Measurements from ENCODE around the gene SEC61G. TPM values are rescaled to one million over a fixed set of nuclear protein-coding genes. Genes with fewer than 3 reads are reported as not detected.

SEC61G gene
- total RNA-seq, 1 donor, result 203 TPM

DNA sequence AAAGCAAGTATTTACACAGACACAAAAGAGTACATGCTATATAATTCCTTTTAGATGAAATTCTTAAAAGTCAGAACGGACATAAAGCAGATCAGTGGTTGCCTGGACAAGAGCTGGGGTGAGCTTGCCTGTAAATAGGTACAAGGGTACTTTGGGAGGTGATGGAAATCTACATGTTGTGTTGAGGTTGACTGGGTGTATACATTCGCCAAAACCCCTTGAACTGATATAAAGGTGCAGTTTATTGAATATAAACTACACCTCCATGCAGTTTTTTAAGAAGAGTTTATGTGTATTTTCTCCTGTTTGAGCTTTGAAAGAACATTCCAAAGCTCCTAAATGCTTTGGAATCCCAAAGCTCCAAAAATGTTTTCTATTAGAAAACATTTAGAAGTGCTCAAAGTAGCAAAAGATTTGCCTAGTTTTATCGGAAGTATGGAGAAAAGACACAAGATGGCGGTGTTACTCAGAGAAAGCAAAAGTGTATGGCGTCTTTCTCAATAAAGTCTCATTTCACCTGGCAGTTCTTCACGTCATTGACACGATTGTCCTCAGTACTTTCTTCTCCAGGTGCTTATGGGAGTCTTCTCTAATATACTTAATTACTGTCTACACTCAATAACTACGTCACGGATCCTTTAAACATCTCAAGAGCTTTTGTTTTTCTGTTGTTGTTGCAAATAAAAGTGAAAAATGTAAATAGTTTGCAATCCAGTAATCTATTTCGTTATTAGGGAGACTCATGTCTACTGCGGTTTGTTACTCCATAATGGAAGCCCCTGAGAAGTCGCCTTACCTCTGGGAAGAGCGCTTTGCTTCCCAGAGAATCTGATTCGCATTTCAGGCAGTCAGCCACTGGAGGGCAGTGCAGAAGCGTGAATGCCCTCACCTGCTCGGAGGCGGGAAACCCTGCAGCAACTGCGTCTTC is 14.7 kb upstream of the SEC61G start:
- H3K4me2 ChIP-seq (ENCODE audit: insufficient read depth, low read length), result peak overlapping the region; percentile 90
- no peaks in the 10 kb centered on the region for H3K79me2 ChIP-seq (ENCODE audit: insufficient read depth, low read length)
- H2AFZ ChIP-seq (ENCODE audit: low read length), result peak overlapping the region; percentile 90
- no peaks in the 10 kb centered on the region for H3K36me3 ChIP-seq (ENCODE audit: insufficient read depth, low read length)
- peak overlapping the region; percentile 66 for H3K4me3 ChIP-seq (ENCODE audit: insufficient read depth, low read length)
- no peaks in the 10 kb centered on the region for H3K9me3 ChIP-seq (ENCODE audit: low read depth, low read length)
- peak overlapping the region; percentile 64 for H3K27ac ChIP-seq (ENCODE audit: low read depth, low read length)
- H4K20me1 ChIP-seq (ENCODE audit: insufficient read depth, low read length), result no peaks in the 10 kb centered on the region
- TF ChIP-seq CTCF (IDR thresholded peaks at IDR 0.05; ENCODE audit: extremely low read depth, low read depth, low read length), result peak; percentile 82
- H3K27me3 ChIP-seq (ENCODE audit: insufficient read depth, low read length), result no peaks in the 10 kb centered on the region
- peak; percentile 47 for DNase-seq (ENCODE audit: insufficient read length, low spot score, missing footprints)
- peaks cover 6% of the 10 kb centered on the region for H3K4me1 ChIP-seq (ENCODE audit: insufficient read depth, low read length)

- Histone ChIP-seq H3K9me3 (ENCODE audit: low read depth, low read length) (no peaks in the 10 kb centered on the region), H3K27me3 (ENCODE audit: insufficient read depth, low read length) (no peaks in the 10 kb centered on the region), H3K27ac (ENCODE audit: low read depth, low read length) (no peak overlapping the region), H3K4me3 (ENCODE audit: insufficient read depth, low read length) (no peak overlapping the region), H2AFZ (ENCODE audit: low read length) (peak overlapping the region; percentile 71), H3K36me3 (ENCODE audit: insufficient read depth, low read length) (no peaks in the 10 kb centered on the region), H3K4me2 (ENCODE audit: insufficient read depth, low read length) (no peak overlapping the region), H3K79me2 (ENCODE audit: insufficient read depth, low read length) (no peaks in the 10 kb centered on the region), H4K20me1 (ENCODE audit: insufficient read depth, low read length) (no peaks in the 10 kb centered on the region), H3K4me1 (ENCODE audit: insufficient read depth, low read length) (peaks cover 5% of the 10 kb centered on the region)
- peak; percentile 61 for DNase-seq (ENCODE audit: insufficient read length, low spot score, missing footprints)
- no peak for TF ChIP-seq CTCF (IDR thresholded peaks at IDR 0.05; ENCODE audit: extremely low read depth, low read depth, low read length)
Measured at GRCh38 chr7:54769203-54769602, 10.2 kb upstream of the SEC61G start.

GRCh38 chr7:54764861-54765260 is 5.8 kb upstream of the SEC61G start:
- no peak for TF ChIP-seq CTCF (IDR thresholded peaks at IDR 0.05; ENCODE audit: extremely low read depth, low read depth, low read length)
- Histone ChIP-seq H3K4me2 (ENCODE audit: insufficient read depth, low read length) (no peak overlapping the region), H2AFZ (ENCODE audit: low read length) (no peak overlapping the region), H3K36me3 (ENCODE audit: insufficient read depth, low read length) (no peaks in the 10 kb centered on the region), H4K20me1 (ENCODE audit: insufficient read depth, low read length) (no peaks in the 10 kb centered on the region), H3K4me3 (ENCODE audit: insufficient read depth, low read length) (no peak overlapping the region), H3K4me1 (ENCODE audit: insufficient read depth, low read length) (peaks cover 3% of the 10 kb centered on the region), H3K79me2 (ENCODE audit: insufficient read depth, low read length) (no peaks in the 10 kb centered on the region), H3K27me3 (ENCODE audit: insufficient read depth, low read length) (no peaks in the 10 kb centered on the region), H3K27ac (ENCODE audit: low read depth, low read length) (no peak overlapping the region), H3K9me3 (ENCODE audit: low read depth, low read length) (no peaks in the 10 kb centered on the region)
- no peak for DNase-seq (ENCODE audit: insufficient read length, low spot score, missing footprints)

DNA sequence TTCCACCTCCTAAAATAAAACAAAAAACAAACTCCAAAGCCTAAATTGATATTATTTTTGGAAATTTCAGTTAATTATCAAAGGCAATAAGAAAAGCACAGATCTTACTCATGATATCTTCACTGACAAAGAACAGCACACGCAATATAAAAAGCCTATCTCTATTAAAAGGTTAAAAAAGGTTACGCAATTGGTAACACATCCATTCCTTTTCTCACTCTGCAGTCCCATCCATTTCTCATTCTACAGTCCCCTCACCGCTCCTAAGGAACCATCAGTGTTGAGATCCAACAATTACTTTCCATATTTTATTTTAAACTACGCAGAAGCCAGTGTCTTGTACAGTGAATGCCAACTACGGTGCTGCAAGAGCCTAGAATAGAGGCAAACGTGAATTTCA is 1.3 kb downstream of the SEC61G start:
- Histone ChIP-seq H3K79me2 (ENCODE audit: insufficient read depth, low read length) (peaks cover 66% of the 10 kb centered on the region), H3K36me3 (ENCODE audit: insufficient read depth, low read length) (peaks cover 38% of the 10 kb centered on the region), H3K27ac (ENCODE audit: low read depth, low read length) (peak overlapping the region; percentile 98), H2AFZ (ENCODE audit: low read length) (no peak overlapping the region), H4K20me1 (ENCODE audit: insufficient read depth, low read length) (peaks cover 41% of the 10 kb centered on the region), H3K9me3 (ENCODE audit: low read depth, low read length) (no peaks in the 10 kb centered on the region), H3K27me3 (ENCODE audit: insufficient read depth, low read length) (no peaks in the 10 kb centered on the region), H3K4me3 (ENCODE audit: insufficient read depth, low read length) (peak overlapping the region; percentile 75), H3K4me1 (ENCODE audit: insufficient read depth, low read length) (peaks cover 16% of the 10 kb centered on the region), H3K4me2 (ENCODE audit: insufficient read depth, low read length) (peak overlapping the region; percentile 93)
- peak; percentile 51 for DNase-seq (ENCODE audit: insufficient read length, low spot score, missing footprints)
- no peak for TF ChIP-seq CTCF (IDR thresholded peaks at IDR 0.05; ENCODE audit: extremely low read depth, low read depth, low read length)
